Measurements from ENCODE around the gene WNK2.

Gene WNK2

GRCh38 chr9:93203026-93203717 is 19.2 kb downstream of the WNK2 start:
- peak; percentile 80 to 94 for DNase-seq

GRCh38 chr9:93203718-93204469 is 20.0 kb downstream of the WNK2 start:
- no peak for DNase-seq

- no peak for DNase-seq
Observed at GRCh38 chr9:93204470-93205043, 20.6 kb downstream of the WNK2 start.

GRCh38 chr9:93205045-93205768 is 21.3 kb downstream of the WNK2 start:
- peak in 1 of 2 experiments; percentile 69 for DNase-seq

GRCh38 chr9:93205896-93206575 is 22.1 kb downstream of the WNK2 start:
- no peak for DNase-seq

GRCh38 chr9:93206576-93207155 is 22.7 kb downstream of the WNK2 start:
- peak in 1 of 2 experiments; percentile 41 for DNase-seq

GRCh38 chr9:93207326-93207814 is 23.4 kb downstream of the WNK2 start:
- peak; percentile 92 to 96 for DNase-seq

- DNase-seq, result no peak
Observed at GRCh38 chr9:93207860-93208734, 24.2 kb downstream of the WNK2 start.

GRCh38 chr9:93209097-93209496 is 25.2 kb downstream of the WNK2 start:
- no peak for DNase-seq

GRCh38 chr9:93209576-93210323 is 25.8 kb downstream of the WNK2 start:
- DNase-seq, result no peak

- DNase-seq, result no peak
Observed at GRCh38 chr9:93210324-93210973, 26.5 kb downstream of the WNK2 start.

GRCh38 chr9:93210974-93211653 is 27.2 kb downstream of the WNK2 start:
- DNase-seq, result no peak

- no peak for DNase-seq
Observed at GRCh38 chr9:93211654-93212001, 27.7 kb downstream of the WNK2 start.

GRCh38 chr9:93212409-93212808 is 28.5 kb downstream of the WNK2 start:
- no peak for DNase-seq

GRCh38 chr9:93216073-93216365 is 32.1 kb downstream of the WNK2 start:
- peak; percentile 68 to 91 for DNase-seq

- no peak for DNase-seq
Observed at GRCh38 chr9:93217706-93218105, 33.8 kb downstream of the WNK2 start.

GRCh38 chr9:93218161-93218560 is 34.2 kb downstream of the WNK2 start:
- no peak for DNase-seq

GRCh38 chr9:93218671-93219420 is 34.9 kb downstream of the WNK2 start:
- no peak for DNase-seq

- no peak for DNase-seq
Observed at GRCh38 chr9:93219692-93220091, 35.8 kb downstream of the WNK2 start.

Data from NCI-H524 (cell line).